Tibial nerve (tissue), 3 donors: ENCODE data around the gene CTBP2.

ENCODE experiments used
- EP300 ChIP-seq, 2 donors: sonication (generic); formaldehyde crosslinking; IDR thresholded peaks; one replicate each; pipeline ENCODE4 v1.6.1; 2017; ENCODE audit warnings: antibody characterized with exemption in 2 of 2, mild to moderate bottlenecking in 1 of 2
- POLR2A ChIP-seq, 2 donors: fragments of 450-650 bp; IDR thresholded peaks; one replicate each; pipeline ENCODE4 v1.6.1; 2017; ENCODE audit warnings: antibody characterized with exemption in 2 of 2, mild to moderate bottlenecking in 2 of 2, moderate library complexity in 2 of 2

- TF ChIP-seq EP300 (IDR thresholded peaks at IDR 0.05) = no peak
- TF ChIP-seq POLR2A (IDR thresholded peaks at IDR 0.05) = no peak
These were observed 106.1 kb downstream of the CTBP2 start for GRCh38 chr10:125054216-125054615.
